Keratinocyte (primary cell): Measurements from ENCODE around the gene SHISA7.

Experiments used
- CTCF ChIP-seq, 3 experiments: IDR thresholded peaks in 1 of 3; conservative IDR thresholded peaks in 1 of 3; optimal IDR thresholded peaks in 1 of 3; 2 replicates in 2 of 3; 3 replicates in 1 of 3; pipeline versions ENCODE3 to v1.5.1; 2011; ENCODE audit warnings: low read length in 3 of 3, mild to moderate bottlenecking in 3 of 3, moderate library complexity in 2 of 3, control low read depth in 1 of 3, inconsistent platforms in 1 of 3; ENCODE audit not compliant: insufficient read depth in 2 of 3; ENCODE audit errors: extremely low read depth in 1 of 3
- EZH2 ChIP-seq: IDR thresholded peaks from one replicate; pipeline ENCODE4 v1.6.1; 2012; ENCODE audit warnings: inconsistent platforms, mild to moderate bottlenecking, low read length, moderate library complexity

DNA sequence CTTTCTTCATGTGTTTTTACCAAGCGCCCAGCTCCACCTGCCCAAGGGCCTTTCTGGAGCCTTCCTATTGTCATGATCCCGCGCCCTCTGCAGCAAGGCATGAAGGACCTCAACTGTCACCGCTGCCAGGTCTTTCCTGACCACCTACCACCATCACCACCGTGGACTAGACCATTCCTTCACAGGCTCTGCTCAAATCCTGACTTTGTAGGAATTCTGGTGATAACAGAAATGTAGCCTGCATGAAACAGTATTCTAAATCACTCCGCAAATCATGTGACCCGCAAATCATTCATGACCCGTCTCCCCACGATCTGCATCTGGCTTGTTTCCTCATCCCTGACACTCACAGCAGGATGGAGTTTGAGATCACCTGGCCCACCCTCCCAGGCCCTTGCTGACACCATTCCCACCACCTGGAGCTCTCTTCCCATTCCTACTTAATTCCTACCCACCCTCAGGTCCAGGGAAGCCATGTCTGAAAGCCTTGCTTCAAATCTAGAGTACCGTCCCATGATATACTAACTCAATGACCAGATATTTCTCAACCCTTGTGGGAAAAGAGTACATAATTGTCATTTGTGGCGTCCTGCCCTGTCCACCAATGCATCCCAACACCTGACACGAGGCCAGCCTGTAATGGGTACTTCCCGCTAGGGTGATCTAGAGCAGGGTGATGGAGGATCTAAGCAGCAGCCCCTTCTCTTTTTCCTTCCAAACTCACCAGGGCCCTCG is 36.8 kb downstream of the SHISA7 start:
- TF ChIP-seq CTCF (optimal IDR thresholded peaks at IDR 0.05 in 1 of 3, IDR thresholded peaks at IDR 0.05 in 1 of 3, conservative IDR thresholded peaks at IDR 0.05 in 1 of 3; ENCODE audit: extremely low read depth in 1 of 3, insufficient read depth in 2 of 3, low read length in 3 of 3), result no peak
- TF ChIP-seq EZH2, result no peak
